ENCODE results near the gene C18orf32.
"Not testable (repeated sequence)": the region's sequence is repeated elsewhere in the genome, so short reads cannot be mapped to it uniquely, and the experiment has no call there.

C18orf32 gene

DNA sequence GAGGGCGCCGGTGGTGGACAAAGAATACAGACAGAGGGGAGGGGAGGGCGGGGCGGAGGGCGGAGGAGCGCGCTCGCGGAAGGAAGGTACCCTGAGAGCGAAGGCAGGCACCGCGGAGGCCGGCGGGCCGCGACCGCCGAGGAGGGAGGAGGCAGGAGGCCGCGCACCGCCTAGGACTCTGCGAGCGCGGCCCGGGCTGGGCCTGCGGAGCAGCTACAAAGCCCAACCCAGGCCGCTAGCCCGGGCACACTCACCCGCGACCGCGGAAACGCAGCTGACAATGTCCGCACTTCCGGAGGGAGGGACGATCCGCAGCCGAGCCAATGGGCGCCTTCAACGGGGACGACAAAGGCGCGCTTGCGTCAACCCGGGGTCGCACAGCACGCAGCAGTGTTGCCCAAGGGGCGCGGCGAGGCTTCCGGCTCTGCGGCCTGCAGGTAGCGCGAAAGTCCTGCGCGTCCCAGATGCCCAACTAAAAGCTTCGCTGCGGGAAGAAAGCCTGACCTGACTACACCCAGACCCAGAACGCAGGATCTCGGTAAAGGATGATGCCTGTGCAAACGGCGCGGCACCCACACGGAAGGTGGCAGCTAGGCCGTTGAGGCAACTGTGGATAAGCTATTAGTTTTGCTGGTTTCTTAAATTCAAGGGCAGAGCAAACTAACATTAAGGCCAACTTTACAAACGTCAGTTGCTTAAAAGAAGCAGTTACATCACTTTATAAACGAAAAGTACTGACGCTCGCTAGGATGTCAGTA lies at the start of gene C18orf32:
Gene C18orf32, minus strand, starts transcription at position 282 of the 758 bp plus-strand sequence. CDS start 3,486 bp downstream, outside the sequence.
- Histone ChIP-seq H3K9ac (ENCODE audit: low read length) (peak within 1 kb of the TSS; percentile 84), H3K4me1 (ENCODE audit: control insufficient read depth, insufficient read depth, low read length) (peaks cover 22% of the 10 kb centered on the region), H3K27ac (ENCODE audit: low read depth, low read length) (peak within 1 kb of the TSS; percentile 91), H3K27me3 (ENCODE audit: control insufficient read depth, insufficient read depth, low read length) (no peaks in the 10 kb centered on the region), H3K4me3 (ENCODE audit: low read length) (peak within 1 kb of the TSS; percentile 68), H3K36me3 (ENCODE audit: control insufficient read depth, insufficient read depth, low read length) (peaks cover 21% of the 10 kb centered on the region)

DNA sequence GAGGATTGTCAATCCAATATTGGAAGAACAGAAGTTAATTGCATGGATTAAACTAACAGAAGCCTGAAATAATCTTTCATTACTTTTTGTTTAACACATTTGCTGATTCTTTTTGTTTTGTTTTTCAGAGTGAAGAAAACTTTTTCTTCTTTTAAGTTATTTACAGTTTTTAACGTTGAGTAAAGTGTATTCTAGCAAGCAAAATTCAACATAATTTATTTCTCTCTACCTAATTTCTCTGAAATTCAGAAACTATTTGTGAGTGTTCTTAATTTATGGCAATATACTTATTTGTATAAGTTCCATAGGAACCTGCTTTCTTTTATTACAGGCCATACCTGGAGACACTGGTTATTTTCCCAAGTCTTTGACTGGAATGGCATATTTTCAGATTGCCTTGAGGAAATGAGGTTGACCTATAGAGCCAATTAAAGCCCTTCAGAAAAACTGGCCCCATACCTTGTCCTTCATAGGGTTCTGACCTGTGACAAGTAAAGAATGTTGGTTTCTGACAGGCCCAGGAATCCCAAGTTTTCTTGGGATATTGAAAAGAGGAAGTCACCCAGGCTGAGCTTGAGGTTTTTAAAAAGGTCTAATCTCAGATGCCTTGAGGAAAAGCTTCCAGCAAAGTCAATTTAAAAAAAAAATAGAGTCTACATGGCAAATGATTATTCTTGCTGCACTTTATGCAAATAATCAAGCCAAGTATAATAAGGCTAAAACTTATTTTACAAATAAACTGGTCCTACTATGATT lies 48.0 kb upstream of the C18orf32 start:
- Histone ChIP-seq H3K36me3 (ENCODE audit: control insufficient read depth, insufficient read depth, low read length) (no peaks in the 10 kb centered on the region), H3K27me3 (ENCODE audit: control insufficient read depth, insufficient read depth, low read length) (no peaks in the 10 kb centered on the region), H3K9ac (ENCODE audit: low read length) (no peak overlapping the region), H3K27ac (ENCODE audit: low read depth, low read length) (no peak overlapping the region), H3K4me3 (ENCODE audit: low read length) (no peak overlapping the region), H3K4me1 (ENCODE audit: control insufficient read depth, insufficient read depth, low read length) (no peaks in the 10 kb centered on the region)

DNA sequence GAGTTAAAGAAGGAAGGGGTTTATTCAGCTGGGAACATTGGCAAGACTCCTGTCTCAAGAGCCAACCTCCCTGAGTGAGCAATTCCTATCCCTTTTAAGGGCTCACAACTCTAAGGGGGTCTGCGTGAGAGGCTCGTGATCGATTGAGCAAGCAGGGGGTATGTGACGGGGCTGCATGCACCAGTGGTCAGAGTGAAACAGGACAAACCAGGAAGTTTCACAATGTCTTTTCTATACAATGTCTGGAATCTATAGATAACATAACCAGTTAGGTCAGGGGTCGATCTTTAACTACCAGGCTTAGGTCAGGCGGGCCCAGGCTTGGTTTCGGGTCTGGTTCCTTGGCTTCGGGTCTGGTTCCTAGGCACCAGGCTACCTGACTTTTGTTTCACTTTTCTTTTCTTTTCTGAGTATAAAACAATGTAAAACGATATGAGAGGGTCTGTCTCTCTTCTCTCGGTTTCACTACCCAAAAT lies 44.7 kb upstream of the C18orf32 start:
- H3K4me3 ChIP-seq (ENCODE audit: low read length) = no peak overlapping the region
- H3K27ac ChIP-seq (ENCODE audit: low read depth, low read length) = no peak overlapping the region
- no peak overlapping the region for H3K9ac ChIP-seq (ENCODE audit: low read length)
- H3K4me1 ChIP-seq (ENCODE audit: control insufficient read depth, insufficient read depth, low read length) = no peaks in the 10 kb centered on the region
- H3K27me3 ChIP-seq (ENCODE audit: control insufficient read depth, insufficient read depth, low read length) = no peaks in the 10 kb centered on the region
- no peaks in the 10 kb centered on the region for H3K36me3 ChIP-seq (ENCODE audit: control insufficient read depth, insufficient read depth, low read length)

DNA sequence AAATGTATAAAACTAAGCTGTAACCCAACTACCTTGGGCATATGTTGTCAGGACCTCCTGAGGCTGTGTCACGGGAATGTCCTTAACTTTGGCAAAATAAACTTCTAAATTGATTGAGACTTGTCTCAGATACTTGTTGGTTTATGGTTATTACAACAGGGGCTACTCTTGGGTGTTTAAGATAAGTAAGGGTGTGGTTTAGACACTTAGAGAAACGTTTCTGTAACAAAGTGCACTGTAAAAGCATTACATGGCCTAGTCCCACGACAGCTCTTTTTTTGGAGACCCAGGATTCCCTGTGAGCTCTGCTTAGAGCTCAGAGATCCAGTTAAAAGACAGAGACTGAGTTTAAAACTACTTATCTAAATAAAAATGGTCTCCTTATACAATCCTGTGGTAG lies 42.6 kb upstream of the C18orf32 start:
- no peak overlapping the region for H3K4me3 ChIP-seq (ENCODE audit: low read length)
- no peaks in the 10 kb centered on the region for H3K36me3 ChIP-seq (ENCODE audit: control insufficient read depth, insufficient read depth, low read length)
- H3K4me1 ChIP-seq (ENCODE audit: control insufficient read depth, insufficient read depth, low read length) = no peaks in the 10 kb centered on the region
- H3K27ac ChIP-seq (ENCODE audit: low read depth, low read length) = no peak overlapping the region
- no peak overlapping the region for H3K9ac ChIP-seq (ENCODE audit: low read length)
- no peaks in the 10 kb centered on the region for H3K27me3 ChIP-seq (ENCODE audit: control insufficient read depth, insufficient read depth, low read length)

DNA sequence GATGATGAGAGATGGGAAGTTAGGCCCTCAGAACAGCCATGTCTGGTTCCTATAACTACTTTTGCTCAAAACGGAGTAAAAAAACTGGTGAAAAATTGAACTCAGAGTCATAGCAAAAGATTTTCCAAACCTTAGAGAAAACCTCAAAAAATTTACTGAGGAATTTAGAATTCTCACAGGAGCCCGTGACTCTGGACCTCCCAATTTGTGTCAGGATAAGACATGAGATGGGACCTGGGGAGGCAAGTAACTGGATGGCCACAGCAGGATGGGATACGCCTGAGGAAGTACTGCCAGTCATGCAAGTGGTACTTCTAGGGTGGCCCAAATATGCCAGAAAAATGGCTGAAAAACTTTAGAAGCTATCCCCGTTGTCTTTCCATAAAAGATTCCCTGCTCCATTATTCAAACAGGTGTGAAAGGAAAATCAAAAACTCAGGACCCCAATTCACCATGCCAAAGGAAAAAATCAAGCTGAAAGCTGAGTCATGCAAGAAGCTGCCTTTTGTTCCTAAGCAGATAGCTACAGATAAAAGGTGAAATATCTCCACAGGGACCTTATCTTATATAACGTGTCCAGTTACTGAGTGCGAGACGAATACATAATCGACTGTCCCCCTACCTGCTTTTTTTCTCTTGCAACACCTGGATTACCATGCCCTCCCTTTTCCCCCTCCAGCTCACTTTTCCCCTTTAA lies 40.7 kb upstream of the C18orf32 start:
- no peaks in the 10 kb centered on the region for H3K27me3 ChIP-seq (ENCODE audit: control insufficient read depth, insufficient read depth, low read length)
- H3K4me1 ChIP-seq (ENCODE audit: control insufficient read depth, insufficient read depth, low read length) = no peaks in the 10 kb centered on the region
- H3K36me3 ChIP-seq (ENCODE audit: control insufficient read depth, insufficient read depth, low read length) = no peaks in the 10 kb centered on the region
- no peak overlapping the region for H3K4me3 ChIP-seq (ENCODE audit: low read length)
- H3K27ac ChIP-seq (ENCODE audit: low read depth, low read length) = no peak overlapping the region
- no peak overlapping the region for H3K9ac ChIP-seq (ENCODE audit: low read length)

DNA sequence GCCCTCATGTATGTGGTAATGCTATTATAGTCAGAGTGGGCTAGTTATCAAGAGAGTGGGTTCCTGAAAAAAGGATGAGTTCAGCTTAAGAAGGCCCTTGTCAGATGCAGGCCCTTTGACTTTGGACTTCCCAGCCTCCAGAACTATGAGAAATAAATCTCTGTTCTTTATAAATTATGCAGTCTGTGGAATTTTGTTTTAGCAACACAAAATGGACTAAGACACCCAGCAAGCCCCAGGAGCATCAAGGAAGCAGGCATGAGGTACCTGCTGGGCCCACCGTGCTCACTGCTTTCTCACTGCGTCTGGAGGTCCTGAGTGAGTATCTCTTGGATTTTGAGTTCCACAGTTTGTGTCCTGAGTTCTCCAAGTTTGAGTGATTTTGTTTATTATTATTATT lies 38.9 kb upstream of the C18orf32 start:
- H3K9ac ChIP-seq (ENCODE audit: low read length) = no peak overlapping the region
- H3K4me1 ChIP-seq (ENCODE audit: control insufficient read depth, insufficient read depth, low read length) = no peaks in the 10 kb centered on the region
- H3K4me3 ChIP-seq (ENCODE audit: low read length) = no peak overlapping the region
- no peaks in the 10 kb centered on the region for H3K36me3 ChIP-seq (ENCODE audit: control insufficient read depth, insufficient read depth, low read length)
- H3K27ac ChIP-seq (ENCODE audit: low read depth, low read length) = no peak overlapping the region
- no peaks in the 10 kb centered on the region for H3K27me3 ChIP-seq (ENCODE audit: control insufficient read depth, insufficient read depth, low read length)

DNA sequence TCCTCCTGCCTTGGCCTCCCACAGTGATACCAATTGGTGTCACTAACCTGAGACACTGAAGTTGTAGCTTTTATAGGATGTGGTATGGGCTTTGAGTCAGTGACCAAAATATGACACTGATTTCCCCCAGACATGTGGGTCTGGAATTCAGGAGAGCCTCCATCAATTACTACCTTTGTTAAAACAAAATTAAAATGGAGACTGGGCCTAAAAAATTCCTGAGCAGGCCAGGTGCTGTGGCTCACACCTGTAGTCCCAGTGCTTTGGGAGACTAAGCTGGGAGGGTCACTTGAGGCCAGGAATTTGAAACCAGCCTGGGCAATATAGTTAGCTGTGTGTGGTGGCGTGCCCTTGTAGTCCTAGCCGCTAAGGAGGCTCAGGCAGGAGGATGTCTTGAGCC lies 37.9 kb upstream of the C18orf32 start:
- no peak overlapping the region for H3K4me3 ChIP-seq (ENCODE audit: low read length)

DNA sequence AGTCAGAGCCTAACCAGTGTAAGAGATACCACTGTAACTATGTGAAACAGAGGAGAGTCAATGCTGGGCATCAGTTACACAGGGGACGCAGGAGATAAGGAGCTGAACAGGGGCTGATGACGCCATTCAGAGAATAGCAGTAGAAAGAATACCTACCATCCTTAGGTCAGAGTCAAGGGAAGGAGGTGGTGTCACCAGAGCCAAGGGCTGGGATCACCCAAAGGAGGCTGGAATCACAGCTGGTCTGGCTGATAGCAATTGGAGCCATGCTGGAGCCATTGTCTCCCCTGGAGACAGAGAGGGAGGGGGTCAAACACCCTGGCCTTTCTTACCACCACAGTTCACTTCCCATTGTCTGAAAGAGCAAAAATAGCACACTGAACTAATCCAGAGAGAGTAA lies 37.3 kb upstream of the C18orf32 start:
- no peaks in the 10 kb centered on the region for H3K4me1 ChIP-seq (ENCODE audit: control insufficient read depth, insufficient read depth, low read length)
- no peaks in the 10 kb centered on the region for H3K27me3 ChIP-seq (ENCODE audit: control insufficient read depth, insufficient read depth, low read length)
- H3K9ac ChIP-seq (ENCODE audit: low read length) = no peak overlapping the region
- no peak overlapping the region for H3K27ac ChIP-seq (ENCODE audit: low read depth, low read length)
- H3K36me3 ChIP-seq (ENCODE audit: control insufficient read depth, insufficient read depth, low read length) = no peaks in the 10 kb centered on the region
- H3K4me3 ChIP-seq (ENCODE audit: low read length) = no peak overlapping the region

More for the DNA sequence above, 37.9 kb upstream of the C18orf32 start:
- Histone ChIP-seq H3K9ac (ENCODE audit: low read length) (no peak overlapping the region), H3K27me3 (ENCODE audit: control insufficient read depth, insufficient read depth, low read length) (no peaks in the 10 kb centered on the region), H3K4me1 (ENCODE audit: control insufficient read depth, insufficient read depth, low read length) (no peaks in the 10 kb centered on the region), H3K36me3 (ENCODE audit: control insufficient read depth, insufficient read depth, low read length) (no peaks in the 10 kb centered on the region), H3K27ac (ENCODE audit: low read depth, low read length) (no peak overlapping the region)

DNA sequence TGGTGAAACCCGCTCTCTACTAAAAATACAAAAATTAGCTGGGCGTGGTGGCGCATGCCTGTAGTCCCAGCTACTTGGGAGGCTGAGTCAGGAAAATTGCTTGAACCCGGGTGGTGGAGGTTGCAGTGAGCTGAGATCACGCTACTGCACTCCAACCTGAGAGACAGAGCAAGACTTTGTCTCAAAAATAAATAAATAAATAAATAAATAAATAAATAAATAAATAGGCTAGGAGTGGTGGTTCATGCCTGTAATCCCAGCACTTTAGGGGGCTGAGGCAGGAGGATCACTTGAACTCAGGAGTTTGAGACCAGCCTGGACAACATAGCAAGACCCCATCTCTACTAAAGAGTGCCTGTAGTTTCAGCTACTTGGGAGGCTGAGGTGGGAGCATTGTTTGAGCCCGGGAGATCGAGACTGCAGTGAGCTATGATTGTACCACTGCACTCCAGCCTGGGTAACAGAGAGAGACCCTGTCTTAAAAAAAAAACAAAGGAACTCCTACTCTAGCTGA lies 36.6 kb upstream of the C18orf32 start:
- not testable (repeated sequence) for H3K27me3 ChIP-seq (ENCODE audit: control insufficient read depth, insufficient read depth, low read length); H3K4me3 ChIP-seq (ENCODE audit: low read length); H3K9ac ChIP-seq (ENCODE audit: low read length); H3K4me1 ChIP-seq (ENCODE audit: control insufficient read depth, insufficient read depth, low read length); H3K36me3 ChIP-seq (ENCODE audit: control insufficient read depth, insufficient read depth, low read length); H3K27ac ChIP-seq (ENCODE audit: low read depth, low read length)

DNA sequence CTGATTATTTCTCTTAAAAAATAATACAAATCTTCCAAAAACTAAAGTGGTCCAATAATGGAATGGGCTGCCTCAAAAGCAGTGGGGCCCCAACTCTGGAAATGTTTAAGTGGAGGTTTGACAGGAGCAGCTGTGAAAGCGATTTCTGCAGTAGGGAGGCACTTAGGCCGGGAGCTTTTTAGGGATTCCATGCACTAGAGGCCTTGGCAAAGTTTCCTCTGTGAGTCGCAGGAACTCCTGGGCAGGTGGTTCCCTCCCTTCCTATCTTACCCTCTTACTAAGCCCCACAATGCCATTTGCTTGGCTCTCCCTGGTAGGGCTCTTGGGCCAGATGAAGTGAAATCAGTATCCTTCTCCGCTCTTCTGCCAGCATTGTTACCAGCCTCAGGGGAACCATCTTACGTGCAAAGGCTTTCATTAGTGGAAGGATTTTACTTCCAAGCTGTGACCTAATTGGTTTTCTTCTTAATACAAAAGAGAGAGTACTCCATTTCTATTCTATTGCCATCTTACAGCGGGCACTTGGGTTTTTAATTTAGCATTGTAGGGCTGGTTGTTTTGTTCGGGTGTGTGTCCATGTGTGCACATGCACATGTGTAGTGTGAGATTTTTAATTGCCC lies 34.3 kb upstream of the C18orf32 start:
- H3K4me3 ChIP-seq (ENCODE audit: low read length) = no peak overlapping the region
- no peaks in the 10 kb centered on the region for H3K4me1 ChIP-seq (ENCODE audit: control insufficient read depth, insufficient read depth, low read length)
- no peaks in the 10 kb centered on the region for H3K27me3 ChIP-seq (ENCODE audit: control insufficient read depth, insufficient read depth, low read length)
- no peak overlapping the region for H3K27ac ChIP-seq (ENCODE audit: low read depth, low read length)
- H3K9ac ChIP-seq (ENCODE audit: low read length) = no peak overlapping the region
- H3K36me3 ChIP-seq (ENCODE audit: control insufficient read depth, insufficient read depth, low read length) = no peaks in the 10 kb centered on the region

DNA sequence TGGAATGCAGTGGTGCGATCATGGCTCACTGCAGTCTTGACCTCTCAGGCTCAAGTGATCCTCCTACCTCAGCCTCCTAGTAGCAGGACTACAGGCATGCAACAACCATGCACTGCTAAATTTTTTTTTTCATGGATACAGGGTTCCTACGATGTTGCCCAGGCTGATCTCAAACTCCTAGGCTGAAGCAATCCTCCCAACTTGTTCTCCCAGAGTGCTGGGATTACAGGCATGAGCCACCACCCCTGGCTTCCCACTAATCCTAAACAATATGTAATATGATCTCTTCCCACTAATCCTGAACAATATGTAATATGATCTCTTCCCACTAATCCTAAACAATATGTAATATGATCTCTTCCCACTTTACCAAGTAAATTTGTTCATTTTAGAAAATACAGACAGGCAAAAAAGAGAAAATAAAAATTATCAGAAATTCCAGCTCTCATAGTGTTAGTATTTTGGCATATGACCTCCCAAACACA lies 33.7 kb upstream of the C18orf32 start:
- Histone ChIP-seq H3K9ac (ENCODE audit: low read length) (no peak overlapping the region), H3K4me3 (ENCODE audit: low read length) (no peak overlapping the region), H3K4me1 (ENCODE audit: control insufficient read depth, insufficient read depth, low read length) (no peaks in the 10 kb centered on the region), H3K27ac (ENCODE audit: low read depth, low read length) (no peak overlapping the region), H3K36me3 (ENCODE audit: control insufficient read depth, insufficient read depth, low read length) (no peaks in the 10 kb centered on the region), H3K27me3 (ENCODE audit: control insufficient read depth, insufficient read depth, low read length) (no peaks in the 10 kb centered on the region)
